GM12892 (cell line): ENCODE data around the gene TMCO5A. TPM values are rescaled to one million over a fixed set of nuclear protein-coding genes. Genes with fewer than 3 reads are reported as not detected.

Experiments used
- DNase-seq: peaks from one replicate; pipeline ENCODE4 v3.0.0; 2011; ENCODE audit not compliant: insufficient read length
- FAIRE-seq: peaks from 2 replicates; lab custom pipeline; 2011; peaks lifted over from hg19 to GRCh38; lab: Jason Lieb, UNC
- POLR2A ChIP-seq: IDR thresholded peaks from 2 replicates; pipeline ENCODE4 v1.6.1; 2011; ENCODE audit warnings: low read depth, low read length, control low read depth
- POLR2AphosphoS5 ChIP-seq: IDR thresholded peaks from 2 replicates; pipeline ENCODE4 v1.6.1; 2011; ENCODE audit warnings: low read depth, low read length, control low read depth
- TAF1 ChIP-seq: IDR thresholded peaks from 2 replicates; pipeline ENCODE4 v1.6.1; 2011; ENCODE audit warnings: low read depth, mild to moderate bottlenecking, control low read depth, low read length, borderline replicate concordance
- polyA plus RNA-seq: library from polyadenylated mRNA; unstranded; fragments of >200 nt; gene quantifications from one replicate; pipeline ENCODE4 v1.2.1, GENCODE V29; 2012; ENCODE audit warnings: missing spikeins, inconsistent platforms; ENCODE audit not compliant: missing spikeins

Gene TMCO5A
- not detected for polyA plus RNA-seq

DNA sequence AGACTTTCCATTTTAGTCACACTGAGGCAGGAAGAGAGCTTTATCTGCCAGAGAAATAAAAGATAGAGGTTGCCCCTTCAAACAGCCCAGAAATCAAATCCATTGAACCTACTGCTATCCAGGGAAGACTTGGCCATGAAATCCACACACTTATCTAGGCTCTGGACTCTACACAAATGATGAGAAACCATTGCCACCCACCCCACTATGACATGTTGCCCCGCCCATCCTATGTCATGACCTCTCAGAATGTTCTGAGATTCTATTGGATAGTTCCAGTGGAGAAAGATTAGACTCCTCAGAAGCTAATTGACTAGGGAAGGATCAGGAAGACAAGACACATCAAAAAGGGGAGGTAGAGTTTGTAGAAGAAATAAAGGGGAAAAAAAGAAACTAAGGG lies at the start of gene TMCO5A:
TMCO5A (plus strand) TSS at position 301 of the 400 bp plus-strand sequence. CDS start 1,684 bp downstream, outside the sequence.
- no peak for FAIRE-seq

DNA sequence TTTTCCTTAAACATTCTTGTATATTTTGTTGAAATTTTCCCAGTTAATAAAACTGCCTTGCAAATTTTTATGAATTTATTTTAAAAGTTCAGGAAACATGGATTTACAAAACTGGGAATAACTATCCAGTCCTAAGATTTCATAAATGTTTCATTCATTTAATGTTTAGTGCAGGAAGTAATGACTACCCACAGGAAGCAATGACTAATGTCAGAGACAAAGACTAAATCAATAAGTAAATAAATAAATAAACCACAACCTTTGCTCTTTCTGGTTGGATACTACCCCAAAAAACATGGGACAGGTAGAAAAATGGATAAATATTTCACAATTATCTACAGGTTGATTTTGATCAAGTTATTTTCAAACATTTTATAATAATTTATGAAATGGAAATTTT lies 48.8 kb upstream of the TMCO5A start:
- DNase-seq (no peak), FAIRE-seq (no peak)

More for the DNA sequence above, at the start of gene TMCO5A:
- no peak for DNase-seq
- TF ChIP-seq POLR2A (no peak), TAF1 (no peak), POLR2AphosphoS5 (no peak)

DNA sequence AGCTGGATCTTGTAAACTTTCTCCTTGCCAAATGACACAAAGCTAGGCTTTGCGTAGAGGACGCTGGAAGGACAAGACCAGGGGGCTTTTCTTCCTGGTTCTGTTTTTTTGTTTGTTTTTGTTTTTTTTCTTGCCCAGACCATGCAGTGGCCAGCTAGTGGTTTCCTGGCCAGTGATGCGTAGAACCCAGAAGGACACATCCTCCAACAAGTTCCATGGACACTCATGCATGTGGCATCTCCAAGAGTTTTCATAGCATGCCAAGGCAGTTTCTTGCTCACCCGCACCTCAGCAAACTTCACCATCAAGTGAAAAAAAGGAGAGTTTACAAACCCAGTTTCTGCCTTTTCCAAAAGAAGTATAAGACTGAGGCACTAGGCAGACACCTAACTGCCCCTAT lies 46.1 kb upstream of the TMCO5A start:
- DNase-seq (no peak), FAIRE-seq (no peak)
- no peak for TF ChIP-seq POLR2A
- no peak for TF ChIP-seq TAF1
- no peak for TF ChIP-seq POLR2AphosphoS5

More for the DNA sequence above, 48.8 kb upstream of the TMCO5A start:
- no peak for TF ChIP-seq TAF1
- TF ChIP-seq POLR2A: no peak
- no peak for TF ChIP-seq POLR2AphosphoS5

GRCh38 chr15:37891766-37892368 lies 42.6 kb upstream of the TMCO5A start:
- peak; percentile 1 for DNase-seq
- FAIRE-seq: no peak
- TF ChIP-seq TAF1 (no peak), POLR2AphosphoS5 (no peak), POLR2A (no peak)

DNA sequence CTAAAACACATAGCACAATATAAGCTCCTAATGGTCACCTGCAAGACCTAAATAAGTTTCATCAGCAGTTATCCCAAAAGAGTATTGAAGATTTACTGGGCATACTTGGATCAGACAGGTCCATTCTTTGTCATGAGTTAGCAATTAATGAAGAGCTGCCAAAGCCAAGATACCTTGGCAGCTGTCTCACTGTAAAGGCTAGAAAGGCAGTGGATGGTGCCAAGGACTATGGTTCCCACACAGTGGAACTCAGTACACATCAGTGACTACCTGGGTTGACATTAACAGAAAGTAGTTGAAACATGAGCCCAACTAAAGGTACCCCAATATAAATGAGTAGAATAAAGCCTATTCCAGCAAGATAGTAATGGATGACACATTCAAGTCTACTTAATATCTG lies 41.1 kb upstream of the TMCO5A start:
- DNase-seq (no peak), FAIRE-seq (no peak)
- TF ChIP-seq POLR2AphosphoS5: no peak
- TF ChIP-seq POLR2A: no peak
- no peak for TF ChIP-seq TAF1

DNA sequence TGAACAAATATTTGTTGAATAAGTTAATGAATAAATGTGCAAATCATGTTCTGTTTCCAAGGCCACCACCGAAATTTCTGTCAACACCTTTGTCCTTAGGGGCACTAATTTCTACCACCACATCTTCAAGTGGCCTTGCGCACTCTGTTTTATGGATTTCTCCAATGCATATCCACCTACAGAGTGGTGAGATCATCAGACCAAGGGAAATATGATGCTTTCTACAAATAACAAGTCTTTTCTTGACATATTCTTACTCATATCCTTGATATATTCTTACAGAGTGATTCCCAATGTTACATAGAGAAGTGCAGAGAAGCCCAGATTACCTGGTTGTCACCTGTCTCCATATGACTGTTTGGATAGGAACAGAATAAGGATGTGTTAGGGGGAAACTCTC lies 36.1 kb upstream of the TMCO5A start:
- no peak for TF ChIP-seq POLR2A
- no peak for TF ChIP-seq POLR2AphosphoS5
- TF ChIP-seq TAF1: no peak
- DNase-seq (no peak), FAIRE-seq (no peak)

DNA sequence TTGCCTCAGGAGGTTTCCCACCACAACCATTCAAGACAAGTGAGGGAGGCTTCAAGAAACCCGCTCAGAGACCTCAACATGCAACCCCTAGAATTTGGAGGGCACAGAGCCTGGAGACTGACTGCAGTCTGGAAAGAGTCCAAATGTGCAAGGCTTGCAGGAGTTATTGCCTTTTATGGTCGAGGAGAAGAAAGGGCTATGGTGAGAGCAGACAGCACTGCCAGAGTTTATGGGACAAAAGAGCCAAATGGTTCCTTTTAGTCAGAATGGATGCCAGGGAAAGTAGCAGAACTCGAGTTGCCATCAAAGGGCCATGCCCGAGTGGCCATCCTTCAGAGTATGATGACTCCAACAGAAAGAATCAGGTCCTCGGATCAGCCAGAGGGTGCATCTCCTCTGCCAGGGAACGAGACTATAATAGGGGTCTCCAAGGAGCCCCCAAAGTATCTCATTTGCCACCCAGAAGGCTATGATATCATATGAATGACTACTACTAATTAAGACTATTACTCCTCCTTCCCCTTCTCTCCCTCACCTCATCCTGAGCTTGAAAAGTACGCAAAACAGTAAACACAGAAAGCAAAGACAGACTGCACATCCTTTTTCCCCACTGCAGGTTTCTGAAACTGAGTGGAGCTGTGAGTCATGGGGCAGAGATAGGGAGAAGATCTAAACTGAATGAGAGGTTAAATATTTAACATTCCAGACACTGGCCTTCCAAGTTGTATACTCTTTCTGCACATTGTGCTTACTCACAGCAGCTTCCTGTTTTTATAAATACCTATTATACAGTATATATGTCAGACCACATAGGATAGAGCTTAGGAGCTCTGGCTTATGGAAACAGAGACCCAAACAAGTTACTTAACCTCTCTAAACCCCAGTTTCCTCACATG lies 33.9 kb upstream of the TMCO5A start:
- no peak for DNase-seq
- FAIRE-seq: no peak
- TF ChIP-seq POLR2A: no peak
- no peak for TF ChIP-seq POLR2AphosphoS5
- TF ChIP-seq TAF1: no peak

DNA sequence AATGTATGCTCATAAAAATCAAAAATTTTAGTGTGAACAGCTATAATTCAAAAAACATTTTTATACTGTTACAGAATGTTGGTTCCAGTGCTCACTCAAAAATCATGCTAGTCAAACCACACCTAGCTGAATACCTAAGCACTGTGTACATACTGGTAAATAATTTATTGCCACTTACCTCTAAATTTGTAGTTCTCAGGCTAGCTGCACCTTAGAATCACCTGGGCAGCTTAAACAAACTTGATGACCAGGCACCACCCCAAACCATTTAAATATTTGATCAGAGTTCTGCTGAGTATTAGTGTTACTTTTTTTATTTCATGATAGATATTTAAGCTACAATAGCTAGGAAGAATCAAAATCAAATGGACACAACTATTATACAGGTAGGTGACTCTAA lies 32.3 kb upstream of the TMCO5A start:
- no peak for FAIRE-seq

GRCh38 chr15:37903919-37904625 lies 30.4 kb upstream of the TMCO5A start:
- TF ChIP-seq POLR2A (no peak), POLR2AphosphoS5 (no peak), TAF1 (no peak)
- no peak for FAIRE-seq
- no peak for DNase-seq

More for the DNA sequence above, 32.3 kb upstream of the TMCO5A start:
- TF ChIP-seq TAF1 (no peak), POLR2A (no peak), POLR2AphosphoS5 (no peak)
- DNase-seq: no peak

DNA sequence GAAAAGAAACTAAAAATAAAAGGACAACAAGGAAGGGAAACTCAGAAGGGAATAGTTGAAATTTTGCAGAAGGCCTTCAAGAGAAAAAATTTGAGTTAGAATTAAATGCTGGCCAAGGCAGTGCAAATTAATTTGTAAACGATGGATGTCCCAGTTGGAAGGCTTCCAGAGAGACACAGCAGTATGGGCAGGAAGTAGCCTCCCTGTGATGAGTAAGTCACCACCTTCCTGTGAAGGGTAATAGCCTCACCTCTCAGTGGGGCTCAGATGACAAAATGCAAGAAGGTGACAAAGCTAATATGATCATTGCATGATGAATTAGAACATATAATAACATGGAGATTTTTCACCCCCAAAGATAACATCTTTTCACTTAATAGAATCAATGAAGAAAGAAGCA lies 27.3 kb upstream of the TMCO5A start:
- DNase-seq: no peak
- no peak for FAIRE-seq
- TF ChIP-seq TAF1 (no peak), POLR2AphosphoS5 (no peak), POLR2A (no peak)
